Measurements from ENCODE around the gene L3HYPDH.

The L3HYPDH gene

GRCh38 chr14:59425322-59425935 lies 58.8 kb downstream of the L3HYPDH start:
- DNase-seq (ENCODE audit: low spot score), result no peak

- no peak for DNase-seq (ENCODE audit: low spot score)
Measured at GRCh38 chr14:59424341-59425071, 59.7 kb downstream of the L3HYPDH start.

All from CD4-positive, alpha-beta T cell treated with Interleukin-15 for 4 hours (primary cell).